HG02884 (cell line): ENCODE measurements around the gene STT3A.
A peak's percentile ranks its signal among the peaks of the same experiment; 100 is the strongest.
"Not testable (repeated sequence)": the region's sequence is repeated elsewhere in the genome, so short reads cannot be mapped to it uniquely, and the experiment has no call there.

Experiments used
- ATAC-seq: cut with Tn5 transposase; IDR thresholded peaks from one replicate; pipeline ENCODE4 v1.9.1; 2021; ENCODE audit warnings: mild to moderate bottlenecking, moderate library complexity; ENCODE audit not compliant: unreplicated experiment

STT3A gene

GRCh38 chr11:125592305-125593113 is at the start of gene STT3A:
Gene STT3A, plus strand, starts transcription at chr11:125592852. Its CDS starts 3,064 bp downstream, at chr11:125595916.
- peak; percentile 93 for ATAC-seq

GRCh38 chr11:125550780-125551179 is 41.9 kb upstream of the STT3A start:
- ATAC-seq = no peak

GRCh38 chr11:125551835-125552342 is 40.8 kb upstream of the STT3A start:
- no peak for ATAC-seq

- no peak for ATAC-seq
Observed at GRCh38 chr11:125552927-125553326, 39.7 kb upstream of the STT3A start.

- no peak for ATAC-seq
Observed at GRCh38 chr11:125553357-125553756, 39.3 kb upstream of the STT3A start.

- no peak for ATAC-seq
Observed at GRCh38 chr11:125554038-125554437, 38.6 kb upstream of the STT3A start.

- ATAC-seq = no peak
Observed at GRCh38 chr11:125559888-125560287, 32.8 kb upstream of the STT3A start.

GRCh38 chr11:125561924-125562323 is 30.7 kb upstream of the STT3A start:
- no peak for ATAC-seq

GRCh38 chr11:125562430-125562829 is 30.2 kb upstream of the STT3A start:
- ATAC-seq = no peak

GRCh38 chr11:125564357-125564756 is 28.3 kb upstream of the STT3A start:
- ATAC-seq = no peak

- no peak for ATAC-seq
Observed at GRCh38 chr11:125566235-125566634, 26.4 kb upstream of the STT3A start.

- ATAC-seq = peak; percentile 95
Observed at GRCh38 chr11:125568970-125569914, 23.4 kb upstream of the STT3A start, which contains the start of gene EI24. Gene EI24, plus strand, starts transcription at chr11:125569477. Its CDS starts 3,051 bp downstream, at chr11:125572528.

- peak; percentile 29 for ATAC-seq
Observed at GRCh38 chr11:125569915-125570621, 22.6 kb upstream of the STT3A start.

- ATAC-seq = no peak
Observed at GRCh38 chr11:125570952-125571351, 21.7 kb upstream of the STT3A start.

- no peak for ATAC-seq
Observed at GRCh38 chr11:125572916-125573315, 19.7 kb upstream of the STT3A start.

GRCh38 chr11:125577181-125577580 is 15.5 kb upstream of the STT3A start:
- ATAC-seq = not testable (repeated sequence)

- no peak for ATAC-seq
Observed at GRCh38 chr11:125578783-125579182, 13.9 kb upstream of the STT3A start.

- no peak for ATAC-seq
Observed at GRCh38 chr11:125579811-125580210, 12.8 kb upstream of the STT3A start.

- ATAC-seq = no peak
Observed at GRCh38 chr11:125583496-125583895, 9.2 kb upstream of the STT3A start.

GRCh38 chr11:125585487-125585886 is 7.2 kb upstream of the STT3A start:
- ATAC-seq = no peak

GRCh38 chr11:125586623-125587022 is 6.0 kb upstream of the STT3A start:
- ATAC-seq = no peak
